Measurements from ENCODE around the gene BLID.

The BLID gene

GRCh38 chr11:122158171-122158570 is 42.2 kb upstream of the BLID start:
- no peak for DNase-seq (ENCODE audit: low read depth)
- H3K4me3 ChIP-seq (ENCODE audit: control insufficient read depth, low read depth, low read length): no peak overlapping the region

GRCh38 chr11:122157653-122158161 is 41.7 kb upstream of the BLID start:
- no peak overlapping the region; the same call in none of the 2 replicates for H3K4me3 ChIP-seq (ENCODE audit: control insufficient read depth, low read depth, low read length)
- no peak for DNase-seq (ENCODE audit: low read depth)
- TF ChIP-seq CTCF (IDR thresholded peaks at IDR 0.05; ENCODE audit: control insufficient read depth, insufficient read depth, low read depth, low read length, missing control alignments): no peak

More at GRCh38 chr11:122158171-122158570, 42.2 kb upstream of the BLID start:
- no peak for TF ChIP-seq CTCF (IDR thresholded peaks at IDR 0.05; ENCODE audit: control insufficient read depth, insufficient read depth, low read depth, low read length, missing control alignments)

GRCh38 chr11:122156940-122157382 is 40.9 kb upstream of the BLID start:
- peak; percentile 93 for DNase-seq (ENCODE audit: low read depth)

GRCh38 chr11:122155765-122156527 is 39.9 kb upstream of the BLID start:
- peak overlapping the region; percentile 46 for H3K4me3 ChIP-seq (ENCODE audit: control insufficient read depth, low read depth, low read length)
- DNase-seq (ENCODE audit: low read depth): no peak
- no peak for TF ChIP-seq CTCF (IDR thresholded peaks at IDR 0.05; ENCODE audit: control insufficient read depth, insufficient read depth, low read depth, low read length, missing control alignments)

More at GRCh38 chr11:122156940-122157382, 40.9 kb upstream of the BLID start:
- TF ChIP-seq CTCF (IDR thresholded peaks at IDR 0.05; ENCODE audit: control insufficient read depth, insufficient read depth, low read depth, low read length, missing control alignments): no peak
- peak overlapping the region; percentile 46 for H3K4me3 ChIP-seq (ENCODE audit: control insufficient read depth, low read depth, low read length)

- no peak for TF ChIP-seq CTCF (IDR thresholded peaks at IDR 0.05; ENCODE audit: control insufficient read depth, insufficient read depth, low read depth, low read length, missing control alignments)
- H3K4me3 ChIP-seq (ENCODE audit: control insufficient read depth, low read depth, low read length): peak overlapping the region; percentile 46
- no peak for DNase-seq (ENCODE audit: low read depth)
Measured at GRCh38 chr11:122154994-122155393, 39.0 kb upstream of the BLID start.

- peak overlapping the region; percentile 46 for H3K4me3 ChIP-seq (ENCODE audit: control insufficient read depth, low read depth, low read length)
- DNase-seq (ENCODE audit: low read depth): no peak
- no peak for TF ChIP-seq CTCF (IDR thresholded peaks at IDR 0.05; ENCODE audit: control insufficient read depth, insufficient read depth, low read depth, low read length, missing control alignments)
Measured at GRCh38 chr11:122154227-122154626, 38.2 kb upstream of the BLID start.

Measured in AG09309 (cell line).